Activated naive CD4-positive, alpha-beta T cell treated with Interleukin-2 at 50 U/mL for 16 hours (primary cell): ENCODE results near the gene ITGA11.

Experiments used
- DNase-seq: peaks from one replicate; pipeline ENCODE4 v3.0.0-alpha.2; 2020

Gene ITGA11

DNA sequence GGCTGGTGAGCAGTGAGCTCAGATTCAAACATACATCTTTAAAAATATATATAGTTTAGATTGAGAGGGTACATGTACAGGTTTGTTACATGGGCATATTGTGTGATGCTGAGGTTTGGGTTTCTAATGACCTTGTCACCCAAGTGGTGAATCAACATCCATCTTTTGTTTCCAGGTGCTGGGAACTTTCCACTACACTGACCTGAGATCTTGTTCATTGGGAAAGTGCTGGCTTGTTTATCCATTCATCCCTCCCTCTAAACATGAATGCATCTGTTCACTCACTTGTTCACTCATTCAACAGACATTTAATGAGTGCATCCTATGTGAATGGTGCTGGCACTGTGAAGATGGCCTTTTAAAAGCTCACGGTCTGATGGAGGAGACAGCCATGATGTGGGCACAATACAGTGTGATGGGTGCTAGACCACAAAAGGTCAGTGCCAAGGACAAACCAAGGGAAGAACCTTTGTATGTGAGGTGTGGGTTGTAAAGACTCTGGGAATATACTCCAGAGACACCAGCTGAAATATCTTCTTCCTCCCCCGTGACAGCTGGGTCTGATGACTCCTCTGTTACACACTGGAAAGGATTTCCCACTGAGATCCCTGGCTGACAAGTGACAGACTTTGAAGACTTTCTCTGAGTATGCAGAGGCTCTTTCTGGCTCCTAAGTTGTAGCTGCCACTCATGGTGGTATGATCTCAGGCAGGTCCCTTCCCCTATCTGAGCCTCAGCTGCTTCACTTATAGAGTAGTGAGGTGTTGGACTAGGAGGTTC is 16.2 kb upstream of the ITGA11 start:
- no peak for DNase-seq

DNA sequence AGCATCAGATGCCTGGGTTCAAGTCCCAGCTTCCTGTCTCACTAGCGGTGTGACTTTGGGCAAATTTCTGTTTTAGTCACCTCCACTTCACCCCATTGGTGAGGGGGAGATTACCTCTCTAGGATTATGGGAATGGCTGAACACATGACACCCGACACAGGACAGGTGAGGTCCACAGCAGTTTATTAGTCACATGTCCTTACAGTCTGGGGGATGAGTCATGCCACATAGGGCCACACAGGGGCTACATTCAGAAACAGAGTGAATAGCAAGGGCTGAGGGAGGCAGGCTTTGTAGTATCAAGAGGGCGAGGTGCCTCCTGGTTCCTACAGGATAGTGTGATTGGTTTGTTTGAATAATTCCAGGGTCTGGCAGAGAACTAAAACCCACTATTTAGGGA is 15.2 kb upstream of the ITGA11 start:
- DNase-seq, result no peak

DNA sequence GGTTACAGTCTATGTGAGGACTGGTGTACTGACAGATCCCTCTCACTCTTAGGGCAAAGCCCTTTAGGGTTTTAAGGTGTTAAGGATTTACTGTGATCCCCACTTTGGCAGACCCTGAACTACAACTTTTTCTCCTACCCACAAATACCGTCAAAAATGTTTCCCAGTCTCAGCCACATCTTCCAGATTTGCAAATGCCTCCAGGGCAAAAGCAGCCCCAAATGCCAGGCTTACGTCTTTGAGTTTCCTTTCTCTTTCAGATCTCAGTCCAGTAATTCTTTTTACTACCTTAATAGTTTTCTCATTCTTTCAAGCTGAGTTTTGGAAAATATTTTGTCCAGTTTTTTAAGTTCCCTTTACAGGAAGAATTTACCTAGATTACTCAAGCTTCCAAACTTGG is 13.4 kb upstream of the ITGA11 start:
- DNase-seq, result no peak

DNA sequence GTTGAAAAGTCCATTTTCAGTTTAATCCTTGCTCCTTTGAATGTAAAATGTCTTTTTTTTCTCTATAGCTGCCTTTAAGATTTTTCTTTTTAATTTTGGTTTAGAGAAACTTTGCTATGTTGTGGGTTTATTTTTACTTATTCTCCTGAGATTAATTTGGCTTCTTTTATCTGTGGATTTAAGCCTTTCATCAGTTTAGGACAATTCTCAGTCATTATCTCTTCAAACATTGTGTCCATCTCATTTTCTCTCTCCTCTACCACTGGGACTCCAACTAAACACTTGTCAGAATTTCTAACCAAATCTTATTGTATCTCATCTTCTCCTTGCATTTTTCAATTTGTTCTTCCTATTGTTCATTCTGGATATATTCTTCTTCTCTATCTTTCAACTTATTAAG is 12.4 kb upstream of the ITGA11 start:
- no peak for DNase-seq

DNA sequence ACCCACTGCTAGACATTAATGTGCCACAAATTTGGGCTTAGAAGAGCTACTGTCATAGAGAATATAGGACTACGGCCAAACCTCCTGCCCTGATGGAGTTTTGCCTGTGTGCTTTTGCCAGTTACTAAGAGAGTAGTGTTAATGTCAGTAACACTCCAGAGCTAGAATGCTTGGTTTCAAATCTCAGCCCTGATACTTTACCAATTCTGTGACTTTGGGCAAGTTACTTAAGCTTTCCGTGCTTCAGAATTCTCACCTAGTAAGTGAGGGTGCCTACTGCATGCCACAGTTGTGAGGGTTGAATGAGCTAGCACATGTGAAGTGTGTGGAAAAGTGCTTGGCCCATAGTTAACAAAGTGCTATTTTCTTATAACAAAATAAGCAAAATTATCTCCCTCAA is 10.9 kb upstream of the ITGA11 start:
- DNase-seq, result no peak

DNA sequence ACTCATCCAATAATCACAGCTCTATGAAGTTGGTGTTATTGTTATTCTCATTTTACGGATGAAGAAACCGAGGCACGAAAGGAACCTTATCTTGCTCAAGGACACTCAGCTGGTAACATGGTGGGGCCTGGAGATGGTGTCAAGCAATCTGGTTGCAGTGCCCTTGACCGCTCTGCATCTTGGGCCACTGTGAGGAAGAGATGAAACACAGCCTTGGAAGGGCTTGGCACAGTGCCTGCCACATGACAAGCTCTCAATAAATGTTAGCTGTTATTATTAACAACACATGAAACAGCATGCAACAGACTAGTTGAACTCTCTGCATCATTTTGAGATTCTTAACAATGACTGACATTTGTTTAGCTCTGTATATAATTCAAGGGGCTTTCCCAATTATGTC is 10.1 kb upstream of the ITGA11 start:
- DNase-seq, result no peak

DNA sequence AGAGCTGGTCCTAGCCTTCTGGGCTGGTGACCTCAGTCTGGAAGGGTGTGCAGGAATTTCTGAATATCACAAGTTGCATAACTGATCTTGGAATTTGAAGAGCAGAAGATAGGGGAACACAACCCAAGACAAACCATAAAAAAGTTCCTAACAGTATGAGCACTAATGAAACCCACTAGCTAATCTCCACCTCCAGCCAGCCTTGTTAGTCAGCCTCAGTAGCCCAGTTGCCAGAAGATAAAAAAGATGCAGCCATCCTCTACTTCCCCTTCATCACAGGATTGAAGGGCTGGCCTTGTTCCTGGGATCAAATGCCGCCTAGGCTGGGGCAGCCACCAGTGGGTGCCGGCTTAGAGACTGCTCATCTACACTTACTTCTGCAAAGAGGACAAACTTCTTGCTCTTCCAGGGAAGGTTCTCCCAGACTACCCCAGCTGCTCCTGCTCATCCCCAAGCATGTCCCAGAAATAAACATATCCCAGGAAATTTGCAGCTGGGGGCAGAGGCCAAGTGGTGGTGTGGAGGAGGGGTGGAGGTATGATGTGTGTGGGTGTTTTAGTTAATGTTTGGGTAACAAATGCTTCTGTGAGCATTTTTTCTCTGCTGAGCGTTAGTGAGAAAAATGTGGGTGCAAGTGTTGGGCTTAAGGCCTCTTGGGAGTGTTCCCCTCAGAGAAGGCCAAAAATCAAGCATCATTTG is 9.2 kb upstream of the ITGA11 start:
- DNase-seq, result no peak

DNA sequence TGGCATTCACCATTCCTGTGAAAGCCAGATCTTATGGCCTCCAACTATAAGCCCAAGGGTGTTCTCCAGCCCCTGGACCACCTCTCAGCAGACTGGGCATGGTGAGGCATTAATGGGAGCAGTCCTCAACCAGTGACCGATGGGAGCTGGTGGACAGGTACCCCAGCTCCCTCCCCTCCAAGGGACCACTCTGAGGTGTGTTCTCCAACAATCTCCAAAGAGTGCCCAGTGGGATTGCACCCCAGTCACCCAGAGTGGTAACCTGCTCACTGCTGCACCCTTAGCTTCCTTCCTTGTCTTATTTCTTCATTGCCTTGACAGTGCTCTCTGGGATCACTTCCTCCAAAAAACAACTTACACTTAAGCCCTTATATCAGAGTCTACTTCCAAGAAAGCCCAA is 8.2 kb upstream of the ITGA11 start:
- DNase-seq, result no peak

DNA sequence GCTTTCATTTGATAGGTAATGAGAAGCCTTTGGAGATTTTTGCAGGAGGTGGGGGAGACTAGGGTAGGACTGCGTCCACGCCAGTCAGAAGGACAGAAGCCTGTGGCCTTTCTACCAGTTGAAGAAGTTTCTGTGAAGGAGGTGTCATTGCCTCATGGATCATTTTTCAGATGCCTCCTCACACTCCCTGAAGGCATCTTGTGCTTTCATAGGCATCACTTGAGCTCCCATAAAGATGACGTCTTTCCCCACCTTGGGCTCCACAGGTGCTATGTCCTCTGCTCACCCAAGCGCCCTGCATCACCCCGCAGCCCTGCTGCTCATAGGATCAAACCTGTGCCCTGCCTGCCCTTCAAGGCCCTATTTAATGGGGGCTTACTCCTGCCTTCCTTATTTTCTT is 7.5 kb upstream of the ITGA11 start:
- DNase-seq, result no peak

DNA sequence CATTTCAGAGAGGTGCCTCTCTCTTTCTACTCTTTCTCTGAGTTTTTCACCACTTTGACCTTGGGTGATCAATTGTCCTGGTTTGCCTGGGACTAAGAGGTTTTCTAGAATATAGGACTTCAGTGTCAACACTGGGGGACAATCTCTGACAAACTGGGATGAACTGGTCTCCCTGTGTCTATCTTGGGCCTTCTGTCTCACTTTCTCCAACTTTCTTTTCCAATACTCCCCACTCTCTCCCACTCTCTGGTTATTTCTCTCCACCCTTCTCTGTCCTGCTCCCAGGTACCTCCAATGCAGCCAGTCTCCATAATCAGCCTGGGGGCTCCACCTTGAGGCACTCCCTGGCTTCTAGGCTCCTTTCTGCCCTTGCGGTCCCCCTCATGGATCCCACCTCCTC is 4.7 kb upstream of the ITGA11 start:
- no peak for DNase-seq

DNA sequence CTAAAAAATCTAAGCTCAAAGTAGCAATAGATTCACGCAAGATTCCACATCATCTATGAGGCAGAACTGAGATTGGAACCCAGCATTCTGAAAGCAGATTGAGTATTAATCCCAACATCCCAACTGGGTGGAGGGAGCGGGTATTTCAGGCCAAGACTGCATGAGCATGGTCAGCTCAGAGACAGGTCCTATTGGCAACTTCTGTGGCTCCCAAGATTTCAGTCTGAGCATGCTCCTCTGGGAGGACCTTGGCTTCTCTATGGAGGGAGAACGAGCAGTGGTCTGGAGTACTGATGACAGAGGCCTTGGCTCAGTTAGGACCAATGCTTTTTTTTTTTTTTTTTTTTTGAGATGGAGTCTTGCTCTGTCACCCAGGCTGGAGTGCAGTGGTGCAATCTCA is 4.0 kb upstream of the ITGA11 start:
- DNase-seq, result no peak

DNA sequence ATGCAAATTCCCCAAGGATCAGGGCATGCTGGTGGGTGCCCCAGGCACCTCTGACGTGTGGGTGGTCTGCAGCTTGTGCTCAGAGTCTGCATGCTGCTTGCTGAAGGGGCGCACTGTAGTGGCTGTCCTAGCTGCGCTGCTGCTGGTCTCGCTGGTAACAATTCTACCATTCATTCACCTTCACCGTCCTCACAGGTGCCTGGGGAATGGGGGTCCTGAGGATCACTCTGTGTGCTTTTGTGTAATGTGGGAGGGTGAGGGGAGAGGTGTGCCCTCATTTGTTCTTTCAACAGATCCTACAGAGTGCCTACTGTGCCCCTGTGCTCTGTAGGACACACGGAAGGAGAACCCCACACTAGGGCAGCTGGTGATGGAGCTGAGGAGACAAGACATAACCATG is 2.1 kb upstream of the ITGA11 start:
- no peak for DNase-seq

DNA sequence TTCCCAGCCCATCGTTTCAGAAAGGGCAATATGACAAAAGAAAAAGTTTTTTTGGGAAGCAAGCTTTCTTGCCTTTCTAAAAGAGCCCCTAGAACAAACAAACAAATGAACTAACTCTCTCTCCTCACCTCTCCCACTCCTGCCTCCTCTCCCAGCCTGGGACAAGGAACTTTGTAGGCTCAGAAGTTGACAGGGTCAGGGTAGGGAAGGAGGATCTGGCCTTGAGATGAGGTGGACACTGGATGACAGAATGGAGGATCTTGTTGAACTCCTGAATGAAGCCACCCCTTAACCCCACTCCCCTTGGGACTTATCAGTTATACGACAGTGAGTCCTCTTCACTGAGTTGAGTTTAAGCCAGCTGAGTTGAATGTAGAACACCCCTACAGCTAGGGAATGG is 1.6 kb upstream of the ITGA11 start:
- no peak for DNase-seq

DNA sequence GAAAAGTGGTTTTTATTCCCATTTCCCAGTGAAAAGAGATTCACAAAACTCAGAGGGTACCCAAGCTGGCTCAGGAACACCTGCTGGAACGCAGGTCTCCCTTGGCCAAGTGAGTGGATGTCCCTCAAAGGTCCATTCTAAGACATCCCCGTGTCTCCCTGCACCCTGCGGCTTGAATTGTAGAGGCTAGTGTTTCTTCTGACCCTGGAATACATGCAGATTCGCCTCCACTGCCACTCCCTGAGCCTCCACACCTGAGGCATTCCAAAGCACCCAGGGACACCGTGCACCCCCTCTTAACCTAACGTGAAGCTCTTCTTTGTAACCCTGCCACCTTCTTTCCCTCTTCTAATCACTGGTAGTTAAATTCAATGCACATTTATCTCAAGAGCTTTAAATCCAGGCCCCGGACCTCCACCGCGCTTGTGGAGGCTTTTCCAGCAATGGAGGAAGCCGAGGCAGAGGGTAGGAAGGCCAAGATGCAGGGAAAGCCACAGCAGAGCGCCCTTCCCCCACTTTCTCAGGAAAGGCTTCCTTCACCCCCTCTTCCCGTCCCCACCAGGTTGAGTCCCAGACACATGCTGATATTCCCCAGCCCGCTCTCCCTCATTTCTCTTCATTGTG is 590 bp upstream of the ITGA11 start:
- DNase-seq, result no peak

DNA sequence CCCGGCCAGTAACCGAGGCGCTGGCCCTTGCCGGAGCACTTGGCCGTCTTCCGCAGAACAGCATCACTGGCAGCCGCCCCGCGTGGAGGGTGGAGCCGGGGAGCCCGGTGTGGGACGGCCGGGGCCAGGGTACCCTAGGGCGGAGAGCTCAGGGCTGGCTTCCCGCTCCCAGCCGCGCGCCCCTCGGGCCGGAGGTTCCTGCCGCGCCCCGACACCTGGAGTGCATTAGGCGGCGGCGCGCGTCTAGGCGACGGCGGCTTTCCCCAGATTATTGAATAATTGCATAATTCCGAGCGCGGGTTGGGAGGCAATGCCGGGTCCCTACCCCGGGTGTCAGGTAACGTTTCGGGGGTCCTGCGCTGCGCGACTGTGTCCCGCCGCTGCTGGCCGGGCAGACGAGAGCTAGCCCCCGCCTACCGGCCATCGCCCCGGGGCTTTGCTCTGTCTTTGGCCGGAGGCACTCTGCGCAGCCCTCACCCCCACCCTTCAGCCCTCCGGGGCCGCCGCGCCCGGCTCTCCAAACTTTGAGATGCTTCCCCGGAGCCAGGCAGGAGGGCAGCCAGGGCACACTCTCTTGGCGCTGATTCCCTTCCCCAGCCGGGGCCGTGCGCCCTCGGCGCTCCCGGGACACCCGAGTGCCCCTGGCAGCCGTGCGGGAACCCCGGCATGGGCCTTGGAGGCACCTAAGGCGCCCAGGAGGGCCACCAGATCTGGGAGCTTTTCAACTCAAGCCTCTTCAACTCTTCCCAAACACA is 749 bp downstream of the ITGA11 start:
- DNase-seq, result no peak

DNA sequence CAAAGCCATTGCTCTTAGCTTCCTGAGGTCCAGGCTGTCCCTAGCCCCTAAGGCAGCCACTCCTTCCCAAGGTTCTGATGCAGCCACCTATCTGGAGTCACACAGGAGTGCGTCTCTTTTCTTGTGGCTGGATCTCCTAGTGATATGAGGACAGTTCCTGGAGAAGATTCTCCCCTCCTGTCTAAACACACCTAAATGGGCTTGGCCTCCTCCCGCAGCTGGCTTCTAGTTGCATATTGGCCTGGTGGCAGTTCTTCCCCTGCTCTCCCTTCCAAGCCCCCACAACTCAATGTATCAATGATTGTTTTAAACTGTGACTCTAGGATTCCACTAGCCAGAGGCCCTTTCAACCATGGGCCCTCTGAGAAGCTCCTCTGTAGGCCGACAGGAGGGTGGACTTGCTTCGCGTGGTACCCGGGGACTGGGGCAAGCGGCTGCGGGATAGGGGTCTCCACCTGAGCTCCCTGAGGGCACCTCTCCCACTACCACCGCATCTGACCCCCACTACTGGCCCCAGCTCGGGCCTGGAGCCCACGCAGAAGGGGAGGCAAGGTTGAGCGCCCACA is 1.4 kb downstream of the ITGA11 start:
- no peak for DNase-seq

DNA sequence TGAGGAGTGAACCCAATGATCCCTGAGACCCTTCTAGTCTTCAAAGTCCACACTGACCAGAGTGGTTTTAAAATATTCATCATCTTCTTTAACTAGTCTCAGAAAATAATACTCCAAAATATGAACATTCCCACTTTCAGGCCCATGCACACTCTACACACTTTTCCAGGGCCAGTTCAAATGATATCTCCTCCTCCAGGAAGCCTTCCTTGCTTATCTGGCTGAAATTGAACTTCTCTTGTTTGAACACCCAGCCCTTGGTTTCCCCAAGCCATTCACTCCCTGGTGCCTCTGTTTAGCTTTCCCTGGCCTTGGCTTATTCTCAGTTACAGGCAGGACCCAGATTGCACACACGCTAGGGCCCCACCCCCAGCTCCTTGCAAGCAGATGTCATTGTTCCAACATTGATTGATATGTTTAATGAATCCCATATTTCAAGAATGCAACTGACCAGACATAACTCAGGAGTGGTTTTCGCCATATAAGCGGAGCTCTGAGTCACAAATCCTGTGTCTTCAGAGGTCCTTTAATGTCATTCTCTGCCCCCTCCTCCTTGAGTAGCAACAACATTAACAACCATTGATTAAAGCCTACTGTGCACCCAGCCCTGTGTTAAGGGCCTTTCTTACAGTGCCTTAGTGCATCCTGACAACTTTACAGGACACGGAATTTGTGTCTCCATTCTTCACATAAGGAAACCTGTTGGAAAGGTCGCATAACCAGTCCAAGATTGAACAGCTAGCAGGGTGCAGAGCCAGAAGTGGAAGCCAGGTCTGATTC is 2.1 kb downstream of the ITGA11 start:
- no peak for DNase-seq

DNA sequence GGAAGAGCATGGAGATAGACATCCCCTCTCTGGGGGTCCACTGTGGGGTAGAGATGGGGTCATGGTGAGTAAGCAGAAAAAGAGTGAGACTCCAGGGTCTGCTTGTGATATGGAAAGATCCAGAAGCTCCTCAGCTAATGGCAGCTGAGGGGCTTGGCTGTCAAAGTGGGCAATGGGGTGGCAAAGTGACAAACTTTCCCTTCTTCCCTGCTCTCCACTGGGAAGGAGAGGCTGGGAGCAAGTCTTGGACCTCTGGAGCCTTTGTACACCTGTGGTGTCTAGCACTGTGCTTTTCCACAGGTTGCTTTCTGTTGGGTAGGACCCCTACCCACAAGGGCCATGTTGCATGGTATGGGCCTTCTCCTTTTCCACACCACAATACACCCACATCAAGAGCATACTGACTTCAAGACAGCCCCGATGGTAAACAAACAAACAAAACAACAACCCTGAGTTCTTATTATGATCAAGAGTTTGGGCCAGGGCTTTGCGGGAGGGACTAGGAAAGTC is 3.5 kb downstream of the ITGA11 start:
- no peak for DNase-seq

DNA sequence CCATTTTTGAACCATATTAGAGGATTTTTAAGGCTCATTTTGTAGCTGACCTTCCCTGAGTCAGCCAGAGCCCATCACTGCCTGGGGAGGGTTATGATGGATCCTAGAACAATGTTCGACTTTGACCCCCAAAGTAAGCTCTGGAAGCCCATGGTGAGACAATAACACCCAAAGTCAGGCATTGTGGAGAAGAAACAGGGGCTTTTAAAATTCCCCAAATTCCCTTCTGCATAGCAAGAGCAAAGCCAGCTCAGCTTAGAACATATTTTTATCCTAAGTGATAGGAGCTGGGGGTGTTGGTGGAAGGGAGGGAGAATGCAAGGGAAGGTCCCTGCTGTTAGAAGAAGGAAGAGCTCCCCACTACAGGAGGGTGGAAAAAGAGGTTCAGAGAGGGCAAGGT is 4.0 kb downstream of the ITGA11 start:
- DNase-seq, result no peak

DNA sequence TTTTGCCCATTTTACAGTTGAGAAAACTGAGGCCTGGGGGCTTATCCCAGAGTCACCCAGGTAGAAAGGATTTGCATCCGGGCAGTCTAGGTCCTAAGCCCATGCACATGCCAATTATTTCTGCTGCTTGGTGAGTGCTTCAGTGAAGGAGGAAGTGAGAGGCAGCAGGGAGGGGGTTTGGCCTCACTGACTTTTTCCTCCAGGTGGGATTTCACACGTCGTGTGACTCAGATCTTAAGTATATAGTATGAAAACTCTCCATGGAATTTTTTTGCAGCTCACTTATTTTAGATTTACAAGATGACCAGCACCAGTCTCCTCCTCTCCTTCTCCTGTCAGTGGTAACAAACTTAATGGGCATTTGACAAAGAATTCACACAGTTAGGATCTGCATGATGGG is 4.6 kb downstream of the ITGA11 start:
- DNase-seq, result no peak

DNA sequence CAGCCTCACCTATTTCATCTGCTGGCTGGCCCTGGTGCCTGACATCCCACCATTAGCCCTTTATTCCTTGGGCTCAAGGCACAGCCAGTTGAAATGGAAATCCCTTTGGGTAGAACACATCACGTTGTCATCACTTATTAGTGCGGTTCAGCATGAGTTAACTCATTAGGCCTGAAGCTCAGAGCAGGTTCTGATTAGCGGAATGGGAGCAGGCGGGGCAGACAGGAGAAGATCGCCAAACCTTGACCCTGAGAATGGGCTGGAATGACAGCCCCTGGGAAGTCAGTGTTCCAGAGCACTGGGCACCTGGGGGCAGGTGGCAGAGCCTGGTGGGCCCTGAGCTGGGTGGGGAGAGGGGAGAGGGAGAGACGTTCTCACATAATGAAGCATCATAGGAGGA is 5.8 kb downstream of the ITGA11 start:
- no peak for DNase-seq

DNA sequence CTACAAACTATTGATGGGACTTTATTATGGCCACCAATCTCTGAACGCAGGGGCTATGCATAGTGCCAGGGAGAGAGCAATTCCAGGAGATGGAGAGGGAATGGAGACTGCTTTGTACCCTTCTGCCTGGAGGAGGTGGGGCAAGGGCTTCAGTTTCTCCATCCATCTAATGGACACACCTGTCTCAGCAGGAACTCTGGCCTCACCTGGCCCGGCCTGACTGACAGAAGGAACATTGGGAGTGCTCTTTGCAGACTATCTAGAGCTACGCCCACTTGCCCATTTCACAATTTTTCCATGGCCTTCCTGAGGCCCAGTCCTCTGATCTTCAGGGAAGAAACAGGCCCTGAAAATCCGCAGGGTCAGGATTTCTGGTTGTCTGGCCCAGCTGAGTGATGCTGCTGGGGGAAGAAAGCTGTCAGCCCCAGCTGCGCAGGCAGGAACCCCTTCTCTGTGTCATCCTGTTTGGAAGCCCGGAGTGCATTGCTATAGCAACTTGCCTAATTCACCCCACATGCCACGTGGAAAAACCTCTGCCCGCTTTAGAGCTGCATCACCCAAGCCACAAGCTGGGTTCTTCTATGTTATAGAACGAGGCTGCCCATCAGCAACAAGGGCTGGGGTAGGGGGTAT is 6.4 kb downstream of the ITGA11 start:
- DNase-seq, result no peak
